Measurements from ENCODE around the gene THOC2.
"Not testable (repeated sequence)": the region's sequence is repeated elsewhere in the genome, so short reads cannot be mapped to it uniquely, and the experiment has no call there.

GRCh38 chrX:123722193-123722592, 10.7 kb downstream of the THOC2 start:
- not testable (repeated sequence) for TF ChIP-seq CTCF (conservative IDR thresholded peaks at IDR 0.05); ZFX (IDR thresholded peaks at IDR 0.05)
